Liver (tissue), 3 donors: ENCODE data around the gene TGFBR3.

ENCODE experiments used
- EGR1 ChIP-seq, 2 donors: IDR thresholded peaks; 2 replicates each; pipeline ENCODE4 v1.6.1; 2016 to 2018; ENCODE audit warnings: antibody characterized with exemption in 2 of 2, low read depth in 2 of 2
- GABPA ChIP-seq, 2 donors: IDR thresholded peaks in 1 of 2; conservative IDR thresholded peaks in 1 of 2; 2 replicates each; pipeline ENCODE4 v1.6.1; 2016; ENCODE audit warnings: antibody characterized with exemption in 2 of 2, mild to moderate bottlenecking in 1 of 2, moderate library complexity in 1 of 2
- HNF4A ChIP-seq, 2 donors: conservative IDR thresholded peaks; 2 replicates each; pipeline ENCODE4 v1.6.1; 2016; ENCODE audit warnings: antibody characterized with exemption in 2 of 2, mild to moderate bottlenecking in 2 of 2
- HNF4G ChIP-seq: IDR thresholded peaks from 2 replicates; pipeline ENCODE4 v1.6.1; 2016; ENCODE audit warnings: antibody characterized with exemption
- JUND ChIP-seq, 2 donors: IDR thresholded peaks; 2 replicates each; pipeline ENCODE4 v1.6.1; 2016; ENCODE audit warnings: antibody characterized with exemption in 2 of 2
- RAD21 ChIP-seq, 2 donors: IDR thresholded peaks; 2 replicates each; pipeline ENCODE4 v1.6.1; 2016; ENCODE audit warnings: antibody characterized with exemption in 2 of 2, mild to moderate bottlenecking in 2 of 2
- SP1 ChIP-seq: IDR thresholded peaks from 2 replicates; pipeline ENCODE4 v1.6.1; 2018; ENCODE audit warnings: antibody characterized with exemption, mild to moderate bottlenecking
- YY1 ChIP-seq: IDR thresholded peaks from 2 replicates; pipeline ENCODE4 v1.6.1; 2016; ENCODE audit warnings: antibody characterized with exemption, mild to moderate bottlenecking
- TF ChIP-seq, protein P1 (sequence below): fragments of 150-350 bp; IDR thresholded peaks from 2 replicates; pipeline ENCODE4 v1.5.1; 2017; ENCODE audit warnings: improper control_type of control experiment, low read depth, low read length; ENCODE audit not compliant: missing input control
- TF ChIP-seq, protein P2 (sequence below): IDR thresholded peaks from 2 replicates; pipeline ENCODE4 v1.6.1; 2016; ENCODE audit warnings: antibody characterized with exemption
- TF ChIP-seq, protein P3 (sequence below): IDR thresholded peaks from 2 replicates; pipeline ENCODE4 v1.6.1; 2016; ENCODE audit warnings: antibody characterized with exemption
- TF ChIP-seq, protein P4 (sequence below): IDR thresholded peaks from 2 replicates; pipeline ENCODE4 v1.6.1; 2016; ENCODE audit warnings: antibody characterized with exemption
- donor health status: healthy.
- donor health status: healthy.

DNA sequence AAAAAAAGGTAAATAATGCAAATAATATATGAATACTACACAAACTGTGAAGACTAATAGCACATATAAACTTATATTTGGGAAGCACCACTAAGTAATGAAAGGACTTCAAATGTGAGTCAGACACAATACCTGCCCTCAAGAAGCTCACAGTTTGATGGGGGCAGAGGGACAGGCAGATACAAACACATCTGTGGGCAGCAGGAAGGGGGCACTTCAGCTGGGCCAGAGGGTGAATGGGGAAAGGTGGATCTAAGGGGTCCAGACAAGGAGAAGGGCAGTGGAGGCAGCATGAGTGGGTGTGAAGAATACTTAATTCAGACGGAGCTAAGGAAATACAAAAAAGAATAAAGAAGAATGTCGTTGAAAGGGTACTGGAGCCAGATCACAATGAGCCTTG lies 114.2 kb downstream of the TGFBR3 start:
- TF ChIP-seq, protein P1, sequence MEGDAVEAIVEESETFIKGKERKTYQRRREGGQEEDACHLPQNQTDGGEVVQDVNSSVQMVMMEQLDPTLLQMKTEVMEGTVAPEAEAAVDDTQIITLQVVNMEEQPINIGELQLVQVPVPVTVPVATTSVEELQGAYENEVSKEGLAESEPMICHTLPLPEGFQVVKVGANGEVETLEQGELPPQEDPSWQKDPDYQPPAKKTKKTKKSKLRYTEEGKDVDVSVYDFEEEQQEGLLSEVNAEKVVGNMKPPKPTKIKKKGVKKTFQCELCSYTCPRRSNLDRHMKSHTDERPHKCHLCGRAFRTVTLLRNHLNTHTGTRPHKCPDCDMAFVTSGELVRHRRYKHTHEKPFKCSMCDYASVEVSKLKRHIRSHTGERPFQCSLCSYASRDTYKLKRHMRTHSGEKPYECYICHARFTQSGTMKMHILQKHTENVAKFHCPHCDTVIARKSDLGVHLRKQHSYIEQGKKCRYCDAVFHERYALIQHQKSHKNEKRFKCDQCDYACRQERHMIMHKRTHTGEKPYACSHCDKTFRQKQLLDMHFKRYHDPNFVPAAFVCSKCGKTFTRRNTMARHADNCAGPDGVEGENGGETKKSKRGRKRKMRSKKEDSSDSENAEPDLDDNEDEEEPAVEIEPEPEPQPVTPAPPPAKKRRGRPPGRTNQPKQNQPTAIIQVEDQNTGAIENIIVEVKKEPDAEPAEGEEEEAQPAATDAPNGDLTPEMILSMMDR = no peak
- TF ChIP-seq RAD21 (IDR thresholded peaks at IDR 0.05) = no peak
- TF ChIP-seq, protein P2, sequence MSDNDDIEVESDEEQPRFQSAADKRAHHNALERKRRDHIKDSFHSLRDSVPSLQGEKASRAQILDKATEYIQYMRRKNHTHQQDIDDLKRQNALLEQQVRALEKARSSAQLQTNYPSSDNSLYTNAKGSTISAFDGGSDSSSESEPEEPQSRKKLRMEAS = no peak
- no peak for TF ChIP-seq SP1
- TF ChIP-seq YY1 = no peak
- no peak for TF ChIP-seq EGR1 (IDR thresholded peaks at IDR 0.05; ENCODE audit: low read depth in 2 of 2)
- TF ChIP-seq, protein P3, sequence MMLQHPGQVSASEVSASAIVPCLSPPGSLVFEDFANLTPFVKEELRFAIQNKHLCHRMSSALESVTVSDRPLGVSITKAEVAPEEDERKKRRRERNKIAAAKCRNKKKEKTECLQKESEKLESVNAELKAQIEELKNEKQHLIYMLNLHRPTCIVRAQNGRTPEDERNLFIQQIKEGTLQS = no peak
- TF ChIP-seq, protein P4, sequence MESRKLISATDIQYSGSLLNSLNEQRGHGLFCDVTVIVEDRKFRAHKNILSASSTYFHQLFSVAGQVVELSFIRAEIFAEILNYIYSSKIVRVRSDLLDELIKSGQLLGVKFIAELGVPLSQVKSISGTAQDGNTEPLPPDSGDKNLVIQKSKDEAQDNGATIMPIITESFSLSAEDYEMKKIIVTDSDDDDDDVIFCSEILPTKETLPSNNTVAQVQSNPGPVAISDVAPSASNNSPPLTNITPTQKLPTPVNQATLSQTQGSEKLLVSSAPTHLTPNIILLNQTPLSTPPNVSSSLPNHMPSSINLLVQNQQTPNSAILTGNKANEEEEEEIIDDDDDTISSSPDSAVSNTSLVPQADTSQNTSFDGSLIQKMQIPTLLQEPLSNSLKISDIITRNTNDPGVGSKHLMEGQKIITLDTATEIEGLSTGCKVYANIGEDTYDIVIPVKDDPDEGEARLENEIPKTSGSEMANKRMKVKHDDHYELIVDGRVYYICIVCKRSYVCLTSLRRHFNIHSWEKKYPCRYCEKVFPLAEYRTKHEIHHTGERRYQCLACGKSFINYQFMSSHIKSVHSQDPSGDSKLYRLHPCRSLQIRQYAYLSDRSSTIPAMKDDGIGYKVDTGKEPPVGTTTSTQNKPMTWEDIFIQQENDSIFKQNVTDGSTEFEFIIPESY = no peak
- TF ChIP-seq HNF4G = no peak
- no peak for TF ChIP-seq GABPA (IDR thresholded peaks at IDR 0.05 in 1 of 2, conservative IDR thresholded peaks at IDR 0.05 in 1 of 2)
- TF ChIP-seq HNF4A (conservative IDR thresholded peaks at IDR 0.05) = no peak
- no peak for TF ChIP-seq JUND (IDR thresholded peaks at IDR 0.05)
